NT2/D1 (cell line): ENCODE results near the gene GGT5.

Source experiments
- SUZ12 ChIP-seq: IDR thresholded peaks from 2 replicates; pipeline ENCODE4 v1.6.1; 2011; ENCODE audit not compliant: insufficient read length, insufficient read depth; ENCODE audit errors: extremely low read depth
- YY1 ChIP-seq: IDR thresholded peaks from 2 replicates; pipeline ENCODE4 v1.6.1; 2011; ENCODE audit not compliant: insufficient read length, insufficient read depth
- ZNF274 ChIP-seq: IDR thresholded peaks from 2 replicates; pipeline ENCODE4 v1.6.1; 2011; ENCODE audit warnings: mild to moderate bottlenecking, low read depth, low read length

- TF ChIP-seq YY1 (no peak), ZNF274 (no peak), SUZ12 (no peak)
Observed at GRCh38 chr22:24233235-24233634, 11.6 kb downstream of the GGT5 start.
